Stimulated activated CD8-positive, alpha-beta memory T cell treated with anti-CD3 and anti-CD28 coated beads, Interleukin-7, amount 100 ng/mL, for 24 hours (primary cell): ENCODE measurements around the gene MAFG.

Source experiments
- DNase-seq: peaks from one replicate; pipeline ENCODE4 v3.0.0-alpha.2; 2020; ENCODE audit warnings: low read depth

The MAFG gene

DNA sequence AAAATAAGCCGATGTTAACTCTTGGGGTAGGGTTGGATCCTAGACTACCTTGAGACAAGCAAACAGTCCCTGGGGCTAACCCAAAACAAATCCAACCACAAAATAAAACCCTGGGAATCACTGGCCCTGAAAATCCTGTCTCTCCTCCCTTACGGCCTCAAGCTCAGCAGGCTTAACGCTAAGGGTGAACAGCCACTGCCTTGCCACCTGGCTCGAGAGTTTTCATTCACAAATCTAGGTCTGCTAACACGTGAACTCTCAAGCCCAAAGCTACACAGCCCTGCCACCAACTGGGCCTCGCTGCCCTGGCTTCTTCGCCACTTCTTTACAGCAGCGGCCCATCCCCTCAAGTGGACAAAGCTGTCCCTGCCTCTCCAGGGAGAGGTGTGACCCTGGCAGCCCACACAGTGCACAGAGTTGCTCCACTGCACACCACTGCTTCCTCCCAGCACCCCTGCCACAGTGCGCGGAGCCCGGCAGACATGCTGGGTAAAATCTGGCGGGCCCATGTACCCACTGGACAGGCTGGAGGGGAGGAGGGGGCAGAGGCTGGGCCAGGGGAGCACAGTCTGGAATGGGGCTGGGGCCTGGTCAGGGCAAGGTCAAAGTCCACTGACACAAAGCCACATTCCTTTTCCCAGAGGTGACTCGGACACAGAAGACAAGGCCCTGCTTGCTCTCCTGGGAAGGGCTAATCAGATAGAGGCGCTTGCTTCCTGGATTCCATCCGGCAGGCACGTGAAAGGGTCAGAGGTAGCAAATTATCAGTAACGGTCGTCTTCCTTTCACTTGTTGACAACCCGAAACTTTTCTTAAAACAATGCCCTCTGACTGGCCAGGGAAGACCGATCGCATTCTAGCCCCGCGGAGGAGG lies 17.3 kb downstream of the MAFG start:
- DNase-seq: no peak

DNA sequence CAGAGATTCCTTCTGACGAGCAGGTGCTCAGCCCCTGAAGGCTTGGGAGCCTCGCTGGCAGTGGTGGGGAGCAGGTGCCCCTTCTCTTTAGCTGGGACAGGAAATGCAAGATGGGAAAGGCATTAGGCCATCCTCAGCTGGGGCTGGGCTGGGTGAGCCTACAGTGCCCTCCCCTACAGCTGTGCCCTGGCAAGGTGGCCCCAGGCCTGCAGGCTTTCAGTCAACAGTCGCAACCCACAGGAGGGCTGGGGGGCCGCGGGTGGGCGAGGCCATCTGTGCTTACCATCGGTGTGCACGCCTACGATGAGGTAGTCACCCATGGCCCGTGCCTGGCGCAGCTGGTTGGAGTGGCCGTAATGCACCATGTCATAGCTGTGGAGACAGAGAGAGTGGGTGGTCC lies 18.3 kb downstream of the MAFG start:
- DNase-seq: no peak

DNA sequence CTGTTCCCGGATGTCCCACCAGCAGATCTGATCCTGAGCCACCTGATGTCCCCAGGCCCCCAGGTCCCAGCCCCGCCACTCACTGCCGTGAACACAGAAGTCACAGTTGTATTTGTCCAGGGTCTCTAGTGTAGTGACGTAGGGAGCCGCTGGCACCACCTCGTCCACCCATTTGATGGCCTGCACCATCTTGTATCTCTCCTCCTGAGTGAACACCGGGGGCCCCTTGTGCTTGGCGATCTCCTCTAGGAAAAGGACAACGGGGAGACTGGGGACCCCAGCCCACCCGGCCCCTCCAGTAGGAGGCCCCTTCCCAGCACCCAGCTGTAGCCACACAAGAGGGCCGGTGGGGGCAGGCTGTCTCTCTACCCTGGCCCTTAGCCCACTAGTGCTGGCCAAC lies 18.7 kb downstream of the MAFG start:
- no peak for DNase-seq

DNA sequence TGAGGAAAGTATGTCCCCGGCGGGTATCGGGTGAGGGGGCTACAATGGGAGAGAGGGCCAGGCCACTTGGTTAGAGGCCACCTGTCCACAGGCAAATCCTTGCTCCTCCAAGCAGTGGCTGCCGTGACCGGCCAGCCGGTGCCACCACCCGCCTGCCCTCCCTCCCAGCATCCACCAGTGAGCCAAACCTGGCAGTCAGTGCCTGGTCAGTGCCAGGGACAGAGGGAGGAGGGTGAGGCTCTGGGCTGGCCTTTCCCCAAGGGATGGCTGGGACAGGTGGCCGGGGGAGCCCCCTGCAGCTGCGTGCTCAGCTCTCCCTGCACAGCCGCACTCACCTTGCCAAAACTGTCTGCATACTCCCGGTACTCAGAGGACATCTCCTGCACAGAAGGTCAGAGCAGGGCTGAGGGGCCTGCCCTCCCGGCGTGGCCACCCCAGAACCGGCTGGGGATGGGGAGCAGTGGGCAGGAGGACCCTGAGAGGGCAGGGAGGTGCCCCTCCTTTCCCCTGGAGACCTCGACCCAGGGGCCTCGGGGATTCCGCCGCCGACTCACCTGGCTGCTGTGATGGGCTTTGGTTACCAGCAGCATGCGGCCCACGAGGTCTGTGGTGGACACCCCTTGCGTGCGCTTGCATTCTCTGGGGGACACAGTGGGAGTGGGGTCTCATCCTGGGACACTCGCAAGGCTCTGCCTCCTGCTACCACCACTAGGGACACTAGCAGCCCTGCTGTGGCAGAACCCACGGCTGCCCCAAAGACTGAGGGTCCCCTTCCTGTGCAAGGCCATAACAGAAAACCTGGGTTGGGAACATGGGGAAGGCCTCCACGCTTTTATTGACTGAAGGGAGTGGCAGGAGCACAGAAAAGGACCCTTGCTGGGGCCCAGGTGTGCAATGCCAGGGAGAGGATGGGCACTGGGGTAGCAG lies 20.1 kb downstream of the MAFG start:
- DNase-seq: no peak

DNA sequence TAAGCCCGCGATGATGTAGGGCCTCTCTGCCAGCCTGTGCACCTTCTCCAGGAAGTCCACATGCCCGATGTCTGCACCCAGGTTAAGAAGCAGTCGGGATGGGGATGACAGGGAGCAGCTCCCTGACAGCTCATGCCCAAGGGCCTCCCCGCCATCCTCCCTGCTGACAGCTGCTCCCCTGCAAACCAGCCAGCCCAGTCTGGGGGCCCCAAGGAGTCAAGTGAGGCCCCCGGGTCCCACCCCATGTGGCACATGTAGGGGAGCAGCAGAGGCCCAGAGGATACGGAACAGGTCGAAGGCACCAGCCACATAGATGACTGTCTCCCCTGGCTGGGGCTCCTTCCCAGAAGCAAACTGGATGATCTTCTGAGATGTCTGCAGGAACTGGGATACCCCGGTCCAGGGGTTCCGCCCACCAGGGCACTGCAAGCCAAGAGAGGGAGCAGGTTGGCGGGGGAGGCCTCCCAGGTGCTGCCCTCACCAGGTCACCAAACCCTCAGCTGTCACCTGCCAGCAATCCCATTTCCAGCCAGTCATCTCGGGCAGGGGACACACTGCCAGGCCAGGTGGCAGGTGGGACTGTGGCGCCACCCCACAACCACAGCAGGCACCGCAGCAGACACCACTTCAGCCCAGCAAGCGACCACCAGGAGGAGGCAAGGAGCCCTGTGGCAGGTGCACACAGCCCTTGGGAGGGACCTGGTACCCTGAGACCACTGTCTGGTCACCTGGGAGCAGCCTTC lies 20.9 kb downstream of the MAFG start:
- DNase-seq: no peak

DNA sequence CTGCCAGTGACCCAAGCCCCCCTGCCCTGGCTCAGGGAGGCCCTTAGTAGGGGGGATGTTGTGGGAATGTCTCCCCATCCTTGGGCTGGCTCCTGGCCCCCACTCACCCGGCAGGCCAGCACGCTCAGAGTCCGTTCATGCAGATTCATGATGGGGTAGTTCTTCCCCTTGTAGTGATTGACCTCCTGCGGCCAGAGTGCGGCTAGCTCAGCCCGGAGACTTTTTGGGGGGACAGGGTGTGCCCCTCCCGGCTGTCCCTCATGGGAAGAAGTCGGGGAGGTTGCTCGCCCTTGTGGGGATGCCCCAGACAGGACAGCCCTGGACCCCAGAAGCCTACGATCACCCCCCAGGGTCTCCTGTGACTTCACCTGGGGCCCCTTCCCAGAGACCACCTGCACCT lies 21.5 kb downstream of the MAFG start:
- no peak for DNase-seq

DNA sequence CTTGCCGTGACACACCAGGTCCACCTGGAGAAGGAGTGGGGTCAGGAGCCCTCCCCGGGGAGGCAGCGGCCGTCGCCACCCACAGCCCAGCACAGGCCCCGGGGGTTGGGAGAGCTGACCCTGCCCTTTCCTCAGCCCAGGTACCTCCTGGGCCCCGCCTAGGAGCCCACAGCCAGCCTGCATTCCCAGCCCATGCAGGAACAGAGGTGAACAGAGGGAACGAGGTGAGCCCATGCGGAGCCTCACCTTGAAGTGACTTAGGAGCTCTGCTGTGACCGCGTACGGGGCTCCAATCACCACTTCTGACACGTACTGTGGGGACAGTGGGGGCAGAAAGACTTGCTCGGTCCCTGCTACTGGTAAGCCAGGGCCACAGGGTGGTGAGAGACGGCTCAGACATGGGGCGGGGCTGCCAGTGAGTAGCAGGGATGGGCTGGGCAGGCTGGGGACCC lies 22.1 kb downstream of the MAFG start:
- no peak for DNase-seq

DNA sequence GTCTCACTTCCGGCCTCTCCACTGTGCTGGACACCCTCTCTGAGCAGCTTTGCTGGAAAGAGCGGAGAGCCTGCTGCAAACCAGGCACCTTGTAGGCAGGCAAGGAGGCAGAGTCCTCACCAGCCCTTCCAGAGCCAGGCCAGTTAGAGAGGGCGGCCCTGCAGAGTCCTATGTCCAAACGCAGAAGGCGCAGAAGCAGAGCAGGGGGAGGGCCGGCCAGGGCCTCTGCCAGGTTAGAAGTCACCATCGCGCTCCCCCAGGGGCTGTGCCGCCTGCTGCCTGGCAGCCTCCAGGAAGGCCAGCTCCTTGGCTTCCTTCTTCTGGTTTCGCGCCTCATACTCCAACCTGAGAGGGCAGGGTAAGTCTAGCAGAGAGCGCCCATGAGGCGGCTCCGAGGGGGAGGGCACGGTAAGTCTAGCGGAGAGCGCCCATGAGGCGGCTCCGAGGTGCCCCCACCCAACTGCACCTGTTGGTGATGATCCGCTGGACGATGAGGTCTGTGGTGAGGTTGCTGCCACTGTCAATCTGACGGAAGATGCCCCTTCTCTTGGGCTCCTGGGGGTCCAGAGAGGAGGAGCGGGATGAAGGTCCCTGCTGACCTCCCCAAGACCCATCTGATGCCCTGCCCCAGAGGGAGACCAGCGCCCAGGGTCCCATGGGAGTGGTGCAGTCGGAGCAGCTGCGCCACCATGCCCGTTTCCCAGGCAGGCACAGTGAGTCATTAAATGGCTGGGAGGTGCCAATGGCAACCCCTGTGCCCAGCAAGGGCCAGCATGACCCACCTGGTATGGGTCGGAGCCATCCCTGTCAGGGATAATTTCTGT lies 22.7 kb downstream of the MAFG start:
- no peak for DNase-seq

DNA sequence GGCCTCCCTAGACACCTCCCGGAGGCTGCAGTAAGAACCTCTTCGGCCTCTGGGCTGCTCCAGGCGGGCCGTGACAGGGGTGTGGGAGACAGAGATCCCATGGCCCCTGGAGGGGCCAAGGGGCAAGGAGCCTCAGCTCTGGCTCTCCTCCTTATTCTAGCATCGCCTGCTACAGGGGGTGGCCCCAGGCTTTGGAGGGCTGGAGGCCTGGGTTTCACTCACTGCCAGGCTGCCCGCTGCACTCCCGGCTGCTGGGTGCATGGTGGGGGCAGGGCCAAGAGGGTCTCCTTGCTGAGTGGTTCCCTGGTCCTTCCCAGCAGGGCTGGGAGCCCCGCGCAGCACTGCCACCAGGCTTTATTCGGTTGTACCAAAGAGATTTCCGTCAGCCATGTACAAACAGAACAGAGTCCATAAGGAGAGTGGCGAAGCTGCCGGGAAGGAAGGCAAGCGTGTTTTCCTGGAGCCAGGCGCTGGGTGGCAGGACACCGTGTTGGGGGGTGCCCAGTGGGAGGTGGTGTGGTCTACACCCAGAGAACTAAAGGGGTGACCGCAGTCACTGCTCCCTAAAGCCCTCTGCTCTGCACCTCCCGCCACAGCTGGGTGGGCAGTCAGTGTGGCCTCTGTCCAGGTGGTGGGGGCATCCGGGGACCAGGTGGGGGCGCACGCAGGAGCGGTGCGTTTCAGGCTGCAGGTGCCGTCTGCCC lies 23.5 kb downstream of the MAFG start:
- no peak for DNase-seq

DNA sequence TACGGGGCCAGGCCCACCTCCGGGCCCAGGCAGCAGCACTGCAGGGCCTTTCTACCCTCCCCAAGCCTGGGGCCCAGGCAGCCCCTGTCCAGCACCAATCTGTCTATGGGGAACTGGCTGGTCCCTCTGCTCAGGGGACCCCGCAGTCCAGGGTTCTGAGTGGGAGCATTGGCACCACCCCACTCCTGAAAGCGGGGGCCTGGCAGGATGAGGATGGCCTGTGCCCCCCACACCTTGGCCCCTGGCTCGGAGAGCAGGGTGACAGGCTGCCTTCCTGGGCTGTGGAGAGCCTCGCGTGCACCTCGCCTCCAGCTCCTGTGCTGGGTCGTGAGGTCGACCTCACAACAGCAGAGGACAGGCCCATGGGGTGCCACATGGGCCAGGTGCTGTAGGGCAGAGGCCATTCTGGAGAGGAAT lies 24.1 kb downstream of the MAFG start:
- DNase-seq: no peak

DNA sequence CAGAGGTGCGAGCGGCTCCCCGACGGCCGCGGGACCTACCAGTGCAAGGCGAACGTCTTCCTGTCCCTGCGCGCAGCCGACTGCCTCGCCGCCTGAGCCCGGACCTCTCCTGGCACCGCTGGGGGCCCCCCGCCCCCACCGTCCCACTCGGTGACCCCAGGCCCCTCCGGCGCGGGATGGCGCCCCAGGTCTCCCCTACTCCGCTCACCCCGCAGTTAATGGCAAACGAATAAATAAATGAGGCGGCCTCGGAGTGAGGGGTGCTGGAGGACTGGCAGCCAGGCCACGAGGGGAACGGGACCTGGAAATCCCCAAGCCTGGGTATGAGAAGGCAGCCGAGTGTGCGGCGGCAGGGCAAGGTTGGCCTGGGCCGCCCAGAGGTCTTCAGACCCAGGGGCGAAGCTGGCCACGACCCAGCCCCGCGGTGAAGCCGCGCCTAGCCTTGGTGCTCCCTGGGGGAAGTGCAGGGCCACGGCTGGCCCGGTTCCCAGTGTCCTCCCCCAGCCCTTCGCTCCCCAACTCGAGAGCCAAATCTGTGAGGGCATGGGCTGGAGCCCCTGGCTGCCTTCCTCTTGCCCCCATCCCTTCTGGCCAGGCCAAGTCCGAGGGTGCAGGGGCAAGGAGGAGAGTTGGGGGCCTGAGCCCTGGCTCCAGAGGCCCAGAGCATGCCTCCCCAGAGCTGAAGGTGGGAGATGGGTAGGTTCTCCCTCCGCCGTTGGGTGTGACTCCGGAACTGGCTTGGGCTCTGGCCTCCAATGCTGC lies 24.7 kb downstream of the MAFG start:
- no peak for DNase-seq

DNA sequence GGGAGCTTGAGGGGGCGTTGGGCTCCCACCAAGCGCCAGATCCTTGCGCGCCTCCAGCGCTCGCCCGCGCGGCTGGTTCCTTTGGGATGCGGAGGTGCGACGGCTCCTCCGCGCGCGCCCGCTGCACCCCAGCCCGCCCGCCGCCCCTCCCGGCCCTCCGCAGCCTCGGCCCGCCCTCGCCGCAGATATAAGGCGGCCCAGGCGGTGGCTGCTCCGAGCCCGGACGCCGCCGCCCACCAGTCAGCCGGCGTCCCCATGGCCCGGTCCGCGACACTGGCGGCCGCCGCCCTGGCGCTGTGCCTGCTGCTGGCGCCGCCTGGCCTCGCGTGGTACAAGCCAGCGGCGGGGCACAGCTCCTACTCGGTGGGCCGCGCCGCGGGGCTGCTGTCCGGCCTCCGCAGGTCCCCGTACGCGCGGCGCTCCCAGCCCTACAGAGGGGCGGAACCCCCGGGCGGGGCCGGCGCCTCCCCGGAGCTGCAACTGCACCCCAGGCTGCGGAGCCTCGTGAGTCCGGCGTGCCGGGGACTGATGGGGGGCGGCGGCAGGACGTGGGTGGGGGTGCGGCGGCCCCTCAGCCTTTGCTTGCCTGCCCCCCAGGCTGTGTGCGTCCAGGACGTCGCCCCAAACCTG lies 25.4 kb downstream of the MAFG start, which contains the start of gene NPB:
Gene NPB, plus strand, starts transcription at position 216 of the 630 bp plus-strand sequence. Its CDS starts 40 bp downstream, at position 256.
- no peak for DNase-seq

DNA sequence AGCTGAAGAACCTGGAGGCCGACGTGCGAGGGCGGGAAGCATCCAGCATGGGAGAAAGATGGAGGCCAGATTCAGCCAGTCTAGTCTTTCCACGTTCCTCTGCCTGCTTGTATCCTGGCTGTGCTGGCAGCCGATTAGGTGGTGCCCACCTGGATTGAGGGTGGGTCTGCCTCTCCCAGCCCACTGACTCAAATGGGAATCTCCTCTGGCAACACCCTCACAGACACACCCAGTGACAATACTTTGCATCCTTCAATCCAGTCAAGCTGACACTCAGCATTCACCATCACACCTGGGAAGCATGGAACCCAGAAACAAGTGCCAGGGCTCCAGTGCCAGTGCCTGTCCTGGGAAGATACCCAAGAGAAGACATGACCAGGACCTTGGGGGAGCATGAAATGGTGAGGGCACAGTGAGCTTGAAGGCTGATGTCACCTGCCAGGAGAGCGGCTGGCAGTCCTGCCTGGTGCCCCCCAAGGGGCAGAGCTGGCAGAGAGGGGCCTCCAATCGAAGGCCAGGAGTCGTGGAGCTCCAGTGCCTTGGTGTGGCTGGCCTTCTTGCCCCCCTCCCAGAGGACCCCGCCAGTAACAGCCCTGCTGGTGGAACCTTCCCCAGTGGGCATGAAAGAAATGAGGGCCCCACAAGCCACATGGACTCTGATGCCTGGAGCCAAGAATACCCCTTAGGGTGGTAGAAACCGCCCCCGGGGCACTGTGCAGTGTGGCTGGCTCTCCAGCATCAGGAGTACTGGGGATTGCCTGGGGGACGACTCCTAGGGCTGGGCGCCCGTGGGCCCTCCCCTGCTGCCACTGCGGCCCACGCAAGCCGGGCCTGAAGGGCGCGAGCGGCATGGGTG lies 26.1 kb downstream of the MAFG start:
- DNase-seq: no peak

DNA sequence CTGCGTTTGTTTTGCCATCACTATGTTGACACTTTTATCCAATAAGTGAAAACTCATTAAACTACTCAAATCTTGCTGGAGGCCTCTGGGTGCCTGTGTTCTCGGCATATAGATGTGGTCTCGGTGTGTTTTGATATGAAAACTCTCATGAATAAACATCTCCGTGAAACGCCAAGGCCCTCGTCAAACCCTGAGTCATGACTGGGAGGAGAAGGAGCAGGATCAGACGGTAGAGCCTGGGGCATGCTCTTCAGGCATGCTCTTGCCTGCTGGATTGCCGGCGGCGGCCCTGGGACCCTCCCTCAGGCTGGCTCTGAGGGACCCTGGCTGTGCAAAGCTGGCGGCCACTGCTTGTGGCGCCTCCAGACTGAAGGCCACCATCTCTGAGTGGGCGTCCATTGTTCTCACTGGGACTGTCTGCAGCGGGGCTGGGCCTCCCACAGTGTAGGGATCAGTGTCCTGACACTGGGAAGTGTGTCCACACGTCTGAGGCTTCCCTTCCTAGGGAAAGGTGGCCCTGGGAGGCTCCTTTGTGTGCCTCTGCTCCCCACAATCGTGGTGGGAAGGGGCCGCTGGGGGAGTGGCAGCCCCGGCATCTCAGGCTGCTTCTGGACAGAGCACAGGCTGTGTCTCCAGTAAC lies 27.2 kb downstream of the MAFG start:
- DNase-seq: no peak

DNA sequence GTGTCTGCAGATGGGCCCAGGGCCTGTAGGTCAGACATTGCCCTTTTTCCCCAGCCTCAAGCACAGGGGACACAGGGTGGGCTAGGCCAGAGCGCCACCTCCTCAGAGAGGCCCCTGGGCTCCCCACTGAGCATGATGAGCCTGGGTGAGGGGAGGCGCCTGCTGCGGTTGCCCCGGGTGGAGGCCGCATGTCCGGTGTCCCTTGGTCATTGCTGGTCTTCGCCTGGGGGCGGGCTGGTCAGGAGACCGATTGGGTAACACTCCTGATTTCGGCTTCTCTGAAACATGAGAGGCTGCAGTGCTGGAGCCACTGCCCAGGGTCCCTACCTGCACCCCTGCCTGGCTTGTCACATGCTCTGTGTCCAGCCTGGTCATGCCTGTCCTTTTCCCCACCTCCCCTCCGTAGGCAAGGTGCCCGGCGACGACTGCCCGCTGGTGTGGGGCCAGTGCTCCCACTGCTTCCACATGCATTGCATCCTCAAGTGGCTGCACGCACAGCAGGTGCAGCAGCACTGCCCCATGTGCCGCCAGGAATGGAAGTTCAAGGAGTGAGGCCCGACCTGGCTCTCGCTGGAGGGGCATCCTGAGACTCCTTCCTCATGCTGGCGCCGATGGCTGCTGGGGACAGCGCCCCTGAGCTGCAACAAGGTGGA lies 27.9 kb downstream of the MAFG start:
- no peak for DNase-seq

DNA sequence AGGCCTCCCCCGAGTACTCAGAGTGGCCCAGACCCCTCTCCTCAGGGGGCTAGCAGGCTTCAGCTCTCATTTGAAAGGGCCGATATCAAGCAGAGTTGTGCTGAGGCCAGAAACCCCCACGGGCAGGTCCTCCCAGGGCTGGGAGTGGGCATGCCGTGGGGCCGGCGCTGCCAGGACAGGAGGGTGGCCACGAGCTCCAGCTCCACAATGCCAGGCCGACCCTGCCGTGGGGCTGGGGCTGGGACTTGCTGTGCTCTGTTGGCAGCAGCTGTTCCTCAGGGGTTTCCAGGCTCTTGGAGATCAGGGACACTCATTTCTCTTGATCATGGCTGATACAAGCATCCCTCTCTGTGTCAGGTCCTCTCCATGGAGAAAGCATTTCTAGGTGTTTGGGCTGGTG lies 28.6 kb downstream of the MAFG start:
- DNase-seq: no peak
